ENCODE results near the gene PI4K2A. TPM values are rescaled to one million over a fixed set of nuclear protein-coding genes. Genes with fewer than 3 reads are reported as not detected.

The PI4K2A gene
- total and polyA plus RNA-seq, 2 of the 13 experiments (the other 11 are each of a cell fraction or from before 2014, with no cell fraction given), result 10.9 to 14.3 TPM

DNA sequence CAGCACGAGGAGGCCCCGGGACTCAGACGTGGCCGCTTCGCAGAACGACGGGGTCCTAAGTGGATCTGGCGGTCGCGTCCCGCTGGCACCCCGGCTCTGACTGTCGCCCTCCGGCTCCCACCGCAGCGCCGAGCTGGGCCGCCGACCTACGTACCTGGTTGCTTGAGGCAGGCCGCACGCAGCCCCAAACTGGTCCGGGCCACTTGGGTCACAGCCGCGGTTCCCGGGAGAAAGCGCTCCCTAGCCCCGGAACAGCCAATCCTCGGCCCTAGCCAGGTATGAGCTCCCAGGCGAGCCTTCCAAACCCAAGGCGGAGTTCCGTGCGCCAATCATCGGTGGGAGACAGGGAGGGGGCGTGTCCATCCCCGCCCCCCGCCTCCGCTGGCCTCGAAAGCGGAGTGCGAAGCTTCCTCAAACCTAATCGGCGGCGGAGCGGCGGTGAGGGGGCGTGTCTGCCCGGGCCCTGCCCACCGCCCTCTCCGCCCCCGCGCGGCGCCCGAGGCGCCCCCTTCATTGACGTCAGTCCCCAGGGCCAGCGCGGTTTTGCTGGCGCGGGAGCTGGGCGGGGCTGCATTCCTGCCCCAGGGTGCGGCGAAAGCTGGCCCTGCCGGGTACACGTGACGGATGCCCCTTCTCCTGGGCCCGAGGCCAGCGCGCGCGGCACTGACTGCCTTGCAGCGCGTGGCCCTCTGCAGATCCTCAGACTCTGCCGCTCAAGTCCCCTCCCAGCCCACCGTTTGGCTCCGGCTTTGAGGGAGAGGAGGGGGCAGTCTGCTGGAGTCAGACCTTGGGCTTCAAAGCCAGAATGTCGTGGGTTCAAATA, 46.7 kb downstream of the PI4K2A start, which contains the start of gene AVPI1 (continued):
- TF ChIP-seq, protein P1, sequence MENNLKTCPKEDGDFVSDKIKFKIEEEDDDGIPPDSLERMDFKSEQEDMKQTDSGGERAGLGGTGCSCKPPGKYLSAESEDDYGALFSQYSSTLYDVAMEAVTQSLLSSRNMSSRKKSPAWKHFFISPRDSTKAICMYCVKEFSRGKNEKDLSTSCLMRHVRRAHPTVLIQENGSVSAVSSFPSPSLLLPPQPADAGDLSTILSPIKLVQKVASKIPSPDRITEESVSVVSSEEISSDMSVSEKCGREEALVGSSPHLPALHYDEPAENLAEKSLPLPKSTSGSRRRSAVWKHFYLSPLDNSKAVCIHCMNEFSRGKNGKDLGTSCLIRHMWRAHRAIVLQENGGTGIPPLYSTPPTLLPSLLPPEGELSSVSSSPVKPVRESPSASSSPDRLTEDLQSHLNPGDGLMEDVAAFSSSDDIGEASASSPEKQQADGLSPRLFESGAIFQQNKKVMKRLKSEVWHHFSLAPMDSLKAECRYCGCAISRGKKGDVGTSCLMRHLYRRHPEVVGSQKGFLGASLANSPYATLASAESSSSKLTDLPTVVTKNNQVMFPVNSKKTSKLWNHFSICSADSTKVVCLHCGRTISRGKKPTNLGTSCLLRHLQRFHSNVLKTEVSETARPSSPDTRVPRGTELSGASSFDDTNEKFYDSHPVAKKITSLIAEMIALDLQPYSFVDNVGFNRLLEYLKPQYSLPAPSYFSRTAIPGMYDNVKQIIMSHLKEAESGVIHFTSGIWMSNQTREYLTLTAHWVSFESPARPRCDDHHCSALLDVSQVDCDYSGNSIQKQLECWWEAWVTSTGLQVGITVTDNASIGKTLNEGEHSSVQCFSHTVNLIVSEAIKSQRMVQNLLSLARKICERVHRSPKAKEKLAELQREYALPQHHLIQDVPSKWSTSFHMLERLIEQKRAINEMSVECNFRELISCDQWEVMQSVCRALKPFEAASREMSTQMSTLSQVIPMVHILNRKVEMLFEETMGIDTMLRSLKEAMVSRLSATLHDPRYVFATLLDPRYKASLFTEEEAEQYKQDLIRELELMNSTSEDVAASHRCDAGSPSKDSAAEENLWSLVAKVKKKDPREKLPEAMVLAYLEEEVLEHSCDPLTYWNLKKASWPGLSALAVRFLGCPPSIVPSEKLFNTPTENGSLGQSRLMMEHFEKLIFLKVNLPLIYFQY (CRISPR knock-in tag; IDR thresholded peaks at IDR 0.05; ENCODE audit: borderline replicate concordance), result peak; percentile 86
- TF ChIP-seq, protein P2, sequence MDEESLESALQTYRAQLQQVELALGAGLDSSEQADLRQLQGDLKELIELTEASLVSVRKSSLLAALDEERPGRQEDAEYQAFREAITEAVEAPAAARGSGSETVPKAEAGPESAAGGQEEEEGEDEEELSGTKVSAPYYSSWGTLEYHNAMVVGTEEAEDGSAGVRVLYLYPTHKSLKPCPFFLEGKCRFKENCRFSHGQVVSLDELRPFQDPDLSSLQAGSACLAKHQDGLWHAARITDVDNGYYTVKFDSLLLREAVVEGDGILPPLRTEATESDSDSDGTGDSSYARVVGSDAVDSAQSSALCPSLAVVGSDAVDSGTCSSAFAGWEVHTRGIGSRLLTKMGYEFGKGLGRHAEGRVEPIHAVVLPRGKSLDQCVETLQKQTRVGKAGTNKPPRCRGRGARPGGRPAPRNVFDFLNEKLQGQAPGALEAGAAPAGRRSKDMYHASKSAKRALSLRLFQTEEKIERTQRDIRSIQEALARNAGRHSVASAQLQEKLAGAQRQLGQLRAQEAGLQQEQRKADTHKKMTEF (CRISPR knock-in tag; IDR thresholded peaks at IDR 0.05), result peak; percentile 97
- TF ChIP-seq ZNF468 (CRISPR knock-in tag; IDR thresholded peaks at IDR 0.05) (peak; percentile 63; the same call in 1 of the 2 replicates), DPF2 (CRISPR knock-in tag; IDR thresholded peaks at IDR 0.05; ENCODE audit: borderline replicate concordance, low read depth) (0 out of 2 replicates have a peak, but pooled peaks have one; percentile 43), ZNF101 (CRISPR knock-in tag; IDR thresholded peaks at IDR 0.05; ENCODE audit: borderline replicate concordance, low read depth) (no peak), TP53 (CRISPR knock-in tag; conservative IDR thresholded peaks at IDR 0.05) (peak; percentile 73; the same call in 1 of the 2 replicates), ZNF660 (CRISPR knock-in tag; IDR thresholded peaks at IDR 0.05; ENCODE audit: borderline replicate concordance, low read depth) (no peak), TGIF2 (CRISPR knock-in tag; IDR thresholded peaks at IDR 0.05) (peak; percentile 64), IRX3 (CRISPR knock-in tag; IDR thresholded peaks at IDR 0.05; ENCODE audit: borderline replicate concordance, low read depth) (0 out of 2 replicates have a peak, but pooled peaks have one; percentile 25), KLF15 (CRISPR knock-in tag; IDR thresholded peaks at IDR 0.05; ENCODE audit: borderline replicate concordance) (0 out of 2 replicates have a peak, but pooled peaks have one; percentile 65), NFYC (CRISPR knock-in tag; IDR thresholded peaks at IDR 0.05) (peak; percentile 71), TCF12 (IDR thresholded peaks at IDR 0.05) (no peak), TCF12 (CRISPR knock-in tag; IDR thresholded peaks at IDR 0.05) (no peak; the same call in 1 of the 2 replicates), HHEX (CRISPR knock-in tag; IDR thresholded peaks at IDR 0.05) (no peak), JDP2 (CRISPR knock-in tag; IDR thresholded peaks at IDR 0.05; ENCODE audit: borderline replicate concordance) (no peak), ZBTB42 (CRISPR knock-in tag; IDR thresholded peaks at IDR 0.05) (no peak), ZNF605 (CRISPR knock-in tag; IDR thresholded peaks at IDR 0.05) (peak; percentile 62; the same call in 1 of the 2 replicates), ZNF251 (CRISPR knock-in tag; IDR thresholded peaks at IDR 0.05) (0 out of 2 replicates have a peak, but pooled peaks have one; percentile 52), AGO2 (optimal IDR thresholded peaks at IDR 0.05; ENCODE audit: low read depth, low read length) (peak; percentile 83), ATF1 (CRISPR knock-in tag; IDR thresholded peaks at IDR 0.05) (no peak)
- TF ChIP-seq, protein P3, sequence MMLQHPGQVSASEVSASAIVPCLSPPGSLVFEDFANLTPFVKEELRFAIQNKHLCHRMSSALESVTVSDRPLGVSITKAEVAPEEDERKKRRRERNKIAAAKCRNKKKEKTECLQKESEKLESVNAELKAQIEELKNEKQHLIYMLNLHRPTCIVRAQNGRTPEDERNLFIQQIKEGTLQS (CRISPR knock-in tag; IDR thresholded peaks at IDR 0.05), result peak; percentile 68; the same call in 1 of the 2 replicates
- TF ChIP-seq, protein P4, sequence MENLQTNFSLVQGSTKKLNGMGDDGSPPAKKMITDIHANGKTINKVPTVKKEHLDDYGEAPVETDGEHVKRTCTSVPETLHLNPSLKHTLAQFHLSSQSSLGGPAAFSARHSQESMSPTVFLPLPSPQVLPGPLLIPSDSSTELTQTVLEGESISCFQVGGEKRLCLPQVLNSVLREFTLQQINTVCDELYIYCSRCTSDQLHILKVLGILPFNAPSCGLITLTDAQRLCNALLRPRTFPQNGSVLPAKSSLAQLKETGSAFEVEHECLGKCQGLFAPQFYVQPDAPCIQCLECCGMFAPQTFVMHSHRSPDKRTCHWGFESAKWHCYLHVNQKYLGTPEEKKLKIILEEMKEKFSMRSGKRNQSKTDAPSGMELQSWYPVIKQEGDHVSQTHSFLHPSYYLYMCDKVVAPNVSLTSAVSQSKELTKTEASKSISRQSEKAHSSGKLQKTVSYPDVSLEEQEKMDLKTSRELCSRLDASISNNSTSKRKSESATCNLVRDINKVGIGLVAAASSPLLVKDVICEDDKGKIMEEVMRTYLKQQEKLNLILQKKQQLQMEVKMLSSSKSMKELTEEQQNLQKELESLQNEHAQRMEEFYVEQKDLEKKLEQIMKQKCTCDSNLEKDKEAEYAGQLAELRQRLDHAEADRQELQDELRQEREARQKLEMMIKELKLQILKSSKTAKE (CRISPR knock-in tag; IDR thresholded peaks at IDR 0.05; ENCODE audit: borderline replicate concordance), result no peak; the same call in none of the 2 replicates
